ENCODE results near the gene CDC20. TPM values are rescaled to one million over a fixed set of nuclear protein-coding genes. Genes with fewer than 3 reads are reported as not detected.

The CDC20 gene
- polyA plus RNA-seq, 1 experiment, result 22.8 TPM

DNA sequence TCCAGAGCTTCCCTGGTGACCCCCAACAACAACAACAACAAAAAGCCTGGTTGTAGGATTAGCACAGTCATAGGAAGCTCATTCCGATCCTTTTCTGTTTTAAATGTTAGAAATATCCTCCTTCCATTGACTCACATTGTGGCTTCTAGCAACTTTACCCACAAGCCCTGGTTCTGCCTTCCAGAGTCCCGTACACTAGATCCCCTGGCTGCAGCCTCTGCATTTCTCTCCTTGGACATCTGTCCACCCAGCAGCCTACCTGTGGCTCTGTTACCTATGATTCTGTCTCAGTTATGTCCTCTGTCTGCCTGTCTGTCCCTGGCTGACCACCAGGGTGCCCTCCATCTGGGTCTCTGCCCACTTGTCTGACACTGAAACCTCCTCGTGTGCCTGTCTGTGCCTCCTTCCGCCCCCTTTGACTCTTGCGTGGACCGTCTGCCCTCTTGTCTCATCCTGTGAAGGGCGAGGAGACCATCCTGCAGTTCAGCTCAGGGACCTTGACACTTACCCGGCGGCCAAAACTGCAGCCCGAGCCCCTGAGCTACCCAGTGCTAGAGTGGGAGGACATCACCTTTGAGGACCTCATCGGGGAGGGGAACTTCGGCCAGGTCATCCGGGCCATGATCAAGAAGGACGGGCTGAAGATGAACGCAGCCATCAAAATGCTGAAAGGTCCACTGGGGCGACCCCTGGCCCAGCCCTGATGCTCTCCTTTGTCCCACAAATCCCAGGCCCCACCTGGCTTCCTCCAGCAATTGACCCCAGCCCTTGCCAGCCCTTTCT is 41.9 kb upstream of the CDC20 start:
- Histone ChIP-seq H3K27ac (ENCODE audit: low read depth, low read length) (no peak overlapping the region), H3K4me3 (ENCODE audit: low read depth, low read length) (no peak overlapping the region), H3K9me3 (ENCODE audit: control insufficient read depth, insufficient read depth, low read length) (no peaks in the 10 kb centered on the region; the same call in 1 of the 2 replicates), H3K27me3 (ENCODE audit: control insufficient read depth, insufficient read depth, low read length) (no peaks in the 10 kb centered on the region)
- ChIA-PET CTCF (interaction anchor here (1.1 kb wide), 1 partner anchor 35 kb away, joined by 4 read pairs; no protein-coding TSS in a partner anchor), POLR2A (no interaction called here)
- DNase-seq (ENCODE audit: low read depth, low spot score), result no peak
- TF ChIP-seq, protein P1, sequence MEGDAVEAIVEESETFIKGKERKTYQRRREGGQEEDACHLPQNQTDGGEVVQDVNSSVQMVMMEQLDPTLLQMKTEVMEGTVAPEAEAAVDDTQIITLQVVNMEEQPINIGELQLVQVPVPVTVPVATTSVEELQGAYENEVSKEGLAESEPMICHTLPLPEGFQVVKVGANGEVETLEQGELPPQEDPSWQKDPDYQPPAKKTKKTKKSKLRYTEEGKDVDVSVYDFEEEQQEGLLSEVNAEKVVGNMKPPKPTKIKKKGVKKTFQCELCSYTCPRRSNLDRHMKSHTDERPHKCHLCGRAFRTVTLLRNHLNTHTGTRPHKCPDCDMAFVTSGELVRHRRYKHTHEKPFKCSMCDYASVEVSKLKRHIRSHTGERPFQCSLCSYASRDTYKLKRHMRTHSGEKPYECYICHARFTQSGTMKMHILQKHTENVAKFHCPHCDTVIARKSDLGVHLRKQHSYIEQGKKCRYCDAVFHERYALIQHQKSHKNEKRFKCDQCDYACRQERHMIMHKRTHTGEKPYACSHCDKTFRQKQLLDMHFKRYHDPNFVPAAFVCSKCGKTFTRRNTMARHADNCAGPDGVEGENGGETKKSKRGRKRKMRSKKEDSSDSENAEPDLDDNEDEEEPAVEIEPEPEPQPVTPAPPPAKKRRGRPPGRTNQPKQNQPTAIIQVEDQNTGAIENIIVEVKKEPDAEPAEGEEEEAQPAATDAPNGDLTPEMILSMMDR (IDR thresholded peaks at IDR 0.05; ENCODE audit: low read depth, low read length), result peak; percentile 30

- Histone ChIP-seq H3K4me3 (ENCODE audit: low read depth, low read length) (no peak overlapping the region), H3K9me3 (ENCODE audit: control insufficient read depth, insufficient read depth, low read length) (no peaks in the 10 kb centered on the region; the same call in 1 of the 2 replicates), H3K27me3 (ENCODE audit: control insufficient read depth, insufficient read depth, low read length) (no peaks in the 10 kb centered on the region), H3K27ac (ENCODE audit: low read depth, low read length) (peak overlapping the region; percentile 11)
- TF ChIP-seq, protein P1 (IDR thresholded peaks at IDR 0.05; ENCODE audit: low read depth, low read length), result no peak
- DNase-seq (ENCODE audit: low read depth, low spot score), result no peak
- CTCF ChIA-PET, result no interaction called here
- POLR2A ChIA-PET, result no interaction called here
Measured at GRCh38 chr1:43317817-43318471, 40.8 kb upstream of the CDC20 start.

DNA sequence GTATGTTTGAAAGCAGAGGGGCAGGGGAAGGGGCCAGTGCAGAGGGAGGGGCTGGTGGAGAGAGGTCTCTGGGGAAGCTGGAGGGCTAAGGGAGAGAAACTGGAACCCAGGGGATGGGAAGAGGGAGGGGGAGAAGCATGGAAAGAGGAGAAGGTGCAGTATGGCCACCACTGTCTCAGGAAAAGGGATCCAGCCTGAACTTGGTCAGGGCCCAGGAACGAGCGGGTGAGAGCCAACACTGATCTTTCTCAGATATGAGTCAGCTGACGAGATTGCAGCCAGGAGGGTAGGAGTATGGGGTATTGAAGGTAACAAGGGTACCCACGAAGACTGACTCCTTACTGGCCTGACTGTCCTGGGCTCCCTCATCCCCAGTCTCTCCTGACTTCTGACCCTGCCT is 40.0 kb upstream of the CDC20 start:
- DNase-seq (ENCODE audit: low read depth, low spot score), result no peak
- ChIA-PET POLR2A (no interaction called here), CTCF (no interaction called here)
- TF ChIP-seq, protein P1 (IDR thresholded peaks at IDR 0.05; ENCODE audit: low read depth, low read length), result no peak
- H3K27me3 ChIP-seq (ENCODE audit: control insufficient read depth, insufficient read depth, low read length), result no peaks in the 10 kb centered on the region
- no peaks in the 10 kb centered on the region for H3K9me3 ChIP-seq (ENCODE audit: control insufficient read depth, insufficient read depth, low read length)
- H3K4me3 ChIP-seq (ENCODE audit: low read depth, low read length), result no peak overlapping the region
- no peak overlapping the region for H3K27ac ChIP-seq (ENCODE audit: low read depth, low read length)

DNA sequence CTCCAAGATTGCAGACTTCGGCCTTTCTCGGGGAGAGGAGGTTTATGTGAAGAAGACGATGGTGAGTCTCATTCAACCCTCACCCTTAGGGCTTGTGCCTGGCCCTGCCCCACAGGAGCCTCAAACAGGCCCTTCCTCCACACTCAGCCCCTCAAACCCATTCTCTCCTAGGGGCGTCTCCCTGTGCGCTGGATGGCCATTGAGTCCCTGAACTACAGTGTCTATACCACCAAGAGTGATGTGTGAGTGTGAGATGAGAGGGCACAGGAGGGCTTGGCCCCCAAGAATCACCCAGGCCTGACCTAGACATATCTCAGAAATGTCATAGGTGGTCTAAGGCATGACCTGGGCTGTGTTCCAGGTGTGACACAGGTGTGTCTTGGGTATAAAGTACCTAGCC is 39.5 kb upstream of the CDC20 start:
- Histone ChIP-seq H3K27ac (ENCODE audit: low read depth, low read length) (no peak overlapping the region), H3K4me3 (ENCODE audit: low read depth, low read length) (no peak overlapping the region), H3K27me3 (ENCODE audit: control insufficient read depth, insufficient read depth, low read length) (no peaks in the 10 kb centered on the region), H3K9me3 (ENCODE audit: control insufficient read depth, insufficient read depth, low read length) (no peaks in the 10 kb centered on the region)
- TF ChIP-seq, protein P1 (IDR thresholded peaks at IDR 0.05; ENCODE audit: low read depth, low read length), result no peak
- no peak for DNase-seq (ENCODE audit: low read depth, low spot score)
- POLR2A ChIA-PET, result no interaction called here
- CTCF ChIA-PET, result no interaction called here

GRCh38 chr1:43319766-43320165 is 39.0 kb upstream of the CDC20 start:
- ChIA-PET CTCF (no interaction called here), POLR2A (no interaction called here)

More at GRCh38 chr1:43319766-43320165, 39.0 kb upstream of the CDC20 start:
- no peaks in the 10 kb centered on the region for H3K27me3 ChIP-seq (ENCODE audit: control insufficient read depth, insufficient read depth, low read length)
- H3K27ac ChIP-seq (ENCODE audit: low read depth, low read length), result no peak overlapping the region
- no peak overlapping the region for H3K4me3 ChIP-seq (ENCODE audit: low read depth, low read length)
- no peaks in the 10 kb centered on the region for H3K9me3 ChIP-seq (ENCODE audit: control insufficient read depth, insufficient read depth, low read length)
- DNase-seq (ENCODE audit: low read depth, low spot score), result no peak
- TF ChIP-seq, protein P1 (IDR thresholded peaks at IDR 0.05; ENCODE audit: low read depth, low read length), result no peak

All from AG04450 (cell line).